ENCODE results near the gene YES1.

YES1 gene

GRCh38 chr18:676736-677135 lies 135.3 kb downstream of the YES1 start:
- peaks cover 10% of the 10 kb centered on the region; the same call in 1 of the 2 replicates for H3K36me3 ChIP-seq (replicated peaks; ENCODE audit: insufficient read depth, low read length)

GRCh38 chr18:676069-676468 lies 136.0 kb downstream of the YES1 start:
- no peaks in the 10 kb centered on the region for H3K9me3 ChIP-seq (replicated peaks; ENCODE audit: insufficient read depth, low read length)
- TF ChIP-seq EZH2 (optimal IDR thresholded peaks at IDR 0.05; ENCODE audit: low read depth, low read length) (no peak), EZH2phosphoT487 (IDR thresholded peaks at IDR 0.05; ENCODE audit: low read length) (no peak)
- TF ChIP-seq, protein P1, sequence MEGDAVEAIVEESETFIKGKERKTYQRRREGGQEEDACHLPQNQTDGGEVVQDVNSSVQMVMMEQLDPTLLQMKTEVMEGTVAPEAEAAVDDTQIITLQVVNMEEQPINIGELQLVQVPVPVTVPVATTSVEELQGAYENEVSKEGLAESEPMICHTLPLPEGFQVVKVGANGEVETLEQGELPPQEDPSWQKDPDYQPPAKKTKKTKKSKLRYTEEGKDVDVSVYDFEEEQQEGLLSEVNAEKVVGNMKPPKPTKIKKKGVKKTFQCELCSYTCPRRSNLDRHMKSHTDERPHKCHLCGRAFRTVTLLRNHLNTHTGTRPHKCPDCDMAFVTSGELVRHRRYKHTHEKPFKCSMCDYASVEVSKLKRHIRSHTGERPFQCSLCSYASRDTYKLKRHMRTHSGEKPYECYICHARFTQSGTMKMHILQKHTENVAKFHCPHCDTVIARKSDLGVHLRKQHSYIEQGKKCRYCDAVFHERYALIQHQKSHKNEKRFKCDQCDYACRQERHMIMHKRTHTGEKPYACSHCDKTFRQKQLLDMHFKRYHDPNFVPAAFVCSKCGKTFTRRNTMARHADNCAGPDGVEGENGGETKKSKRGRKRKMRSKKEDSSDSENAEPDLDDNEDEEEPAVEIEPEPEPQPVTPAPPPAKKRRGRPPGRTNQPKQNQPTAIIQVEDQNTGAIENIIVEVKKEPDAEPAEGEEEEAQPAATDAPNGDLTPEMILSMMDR (IDR thresholded peaks at IDR 0.05; ENCODE audit: low read length): no peak
- no peak overlapping the region for H3K4me3 ChIP-seq (ENCODE audit: low read length)
- H3K4me2 ChIP-seq (ENCODE audit: low read depth, low read length): no peak overlapping the region
- no peaks in the 10 kb centered on the region for H3K4me1 ChIP-seq (ENCODE audit: low read length)
- H3K27ac ChIP-seq (ENCODE audit: low read length): no peak overlapping the region
- H2AFZ ChIP-seq (ENCODE audit: low read length): no peak overlapping the region
- H3K79me2 ChIP-seq (ENCODE audit: low read length): peaks cover 3% of the 10 kb centered on the region; the same call in 1 of the 2 replicates
- H3K36me3 ChIP-seq (replicated peaks; ENCODE audit: insufficient read depth, low read length): peaks cover 15% of the 10 kb centered on the region; the same call in 1 of the 2 replicates
- DNase-seq: no peak
- no peaks in the 10 kb centered on the region for H4K20me1 ChIP-seq (ENCODE audit: insufficient read depth, low read length)
- no peaks in the 10 kb centered on the region for H3K9me2 ChIP-seq (replicated peaks; ENCODE audit: insufficient read depth, low read length)
- H3K9ac ChIP-seq (ENCODE audit: low read length): no peak overlapping the region
- no peaks in the 10 kb centered on the region for H3K27me3 ChIP-seq (replicated peaks; ENCODE audit: insufficient read depth, low read length)
- peaks cover 18% of the 10 kb centered on the region for H3F3A ChIP-seq (ENCODE audit: insufficient read depth, low read length)

More at GRCh38 chr18:676736-677135, 135.3 kb downstream of the YES1 start:
- Histone ChIP-seq H4K20me1 (ENCODE audit: insufficient read depth, low read length) (no peaks in the 10 kb centered on the region), H3K4me2 (ENCODE audit: low read depth, low read length) (no peak overlapping the region), H3K27ac (ENCODE audit: low read length) (no peak overlapping the region), H3K9ac (ENCODE audit: low read length) (no peak overlapping the region), H3K27me3 (replicated peaks; ENCODE audit: insufficient read depth, low read length) (no peaks in the 10 kb centered on the region), H3F3A (ENCODE audit: insufficient read depth, low read length) (peaks cover 18% of the 10 kb centered on the region), H3K9me2 (replicated peaks; ENCODE audit: insufficient read depth, low read length) (no peaks in the 10 kb centered on the region), H2AFZ (ENCODE audit: low read length) (no peak overlapping the region), H3K4me3 (ENCODE audit: low read length) (no peak overlapping the region), H3K79me2 (ENCODE audit: low read length) (no peaks in the 10 kb centered on the region), H3K4me1 (ENCODE audit: low read length) (no peaks in the 10 kb centered on the region), H3K9me3 (replicated peaks; ENCODE audit: insufficient read depth, low read length) (no peaks in the 10 kb centered on the region)
- no peak for TF ChIP-seq EZH2 (optimal IDR thresholded peaks at IDR 0.05; ENCODE audit: low read depth, low read length)
- DNase-seq: no peak

DNA sequence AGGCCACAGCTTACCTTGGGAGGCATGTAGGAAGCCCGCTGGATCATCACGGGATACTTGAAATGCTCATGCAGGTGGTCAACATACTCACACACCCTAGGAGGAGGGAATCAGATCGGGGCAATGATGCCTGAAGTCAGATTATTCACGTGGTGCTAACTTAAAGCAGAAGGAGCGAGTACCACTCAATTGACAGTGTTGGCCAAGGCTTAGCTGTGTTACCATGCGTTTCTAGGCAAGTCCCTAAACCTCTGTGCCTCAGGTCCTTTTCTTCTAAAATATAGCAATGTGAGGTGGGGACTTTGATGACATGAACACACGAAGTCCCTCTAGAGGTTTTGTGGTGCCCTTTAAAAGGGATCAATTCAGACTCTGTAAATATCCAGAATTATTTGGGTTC lies 136.7 kb downstream of the YES1 start:
- Histone ChIP-seq H3K79me2 (ENCODE audit: low read length) (peaks cover 10% of the 10 kb centered on the region), H2AFZ (ENCODE audit: low read length) (no peak overlapping the region), H3K27me3 (replicated peaks; ENCODE audit: insufficient read depth, low read length) (no peaks in the 10 kb centered on the region), H3F3A (ENCODE audit: insufficient read depth, low read length) (peaks cover 18% of the 10 kb centered on the region), H3K9me2 (replicated peaks; ENCODE audit: insufficient read depth, low read length) (no peaks in the 10 kb centered on the region), H3K9me3 (replicated peaks; ENCODE audit: insufficient read depth, low read length) (no peaks in the 10 kb centered on the region), H3K36me3 (replicated peaks; ENCODE audit: insufficient read depth, low read length) (peaks cover 18% of the 10 kb centered on the region; the same call in 1 of the 2 replicates), H3K27ac (ENCODE audit: low read length) (no peak overlapping the region), H3K4me2 (ENCODE audit: low read depth, low read length) (no peak overlapping the region), H4K20me1 (ENCODE audit: insufficient read depth, low read length) (no peaks in the 10 kb centered on the region), H3K9ac (ENCODE audit: low read length) (no peak overlapping the region), H3K4me1 (ENCODE audit: low read length) (no peaks in the 10 kb centered on the region), H3K4me3 (ENCODE audit: low read length) (no peak overlapping the region)
- TF ChIP-seq EZH2 (optimal IDR thresholded peaks at IDR 0.05; ENCODE audit: low read depth, low read length): no peak
- TF ChIP-seq EZH2phosphoT487 (IDR thresholded peaks at IDR 0.05; ENCODE audit: low read length): no peak
- TF ChIP-seq, protein P1 (IDR thresholded peaks at IDR 0.05; ENCODE audit: low read length): no peak
- DNase-seq: no peak

- no peak overlapping the region for H3K4me2 ChIP-seq (ENCODE audit: low read depth, low read length)
- H2AFZ ChIP-seq (ENCODE audit: low read length): no peak overlapping the region
- no peaks in the 10 kb centered on the region for H3K27me3 ChIP-seq (replicated peaks; ENCODE audit: insufficient read depth, low read length)
- H3K4me3 ChIP-seq (ENCODE audit: low read length): no peak overlapping the region
- H4K20me1 ChIP-seq (ENCODE audit: insufficient read depth, low read length): no peaks in the 10 kb centered on the region
- H3K36me3 ChIP-seq (replicated peaks; ENCODE audit: insufficient read depth, low read length): peaks cover 25% of the 10 kb centered on the region; the same call in 1 of the 2 replicates
- H3K9me3 ChIP-seq (replicated peaks; ENCODE audit: insufficient read depth, low read length): no peaks in the 10 kb centered on the region
- H3K79me2 ChIP-seq (ENCODE audit: low read length): peaks cover 21% of the 10 kb centered on the region
- H3K4me1 ChIP-seq (ENCODE audit: low read length): no peaks in the 10 kb centered on the region
- H3K27ac ChIP-seq (ENCODE audit: low read length): no peak overlapping the region
- H3K9me2 ChIP-seq (replicated peaks; ENCODE audit: insufficient read depth, low read length): no peaks in the 10 kb centered on the region
- peaks cover 18% of the 10 kb centered on the region for H3F3A ChIP-seq (ENCODE audit: insufficient read depth, low read length)
- DNase-seq: no peak
- TF ChIP-seq EZH2 (optimal IDR thresholded peaks at IDR 0.05; ENCODE audit: low read depth, low read length): no peak
- no peak for TF ChIP-seq EZH2phosphoT487 (IDR thresholded peaks at IDR 0.05; ENCODE audit: low read length)
- TF ChIP-seq, protein P1 (IDR thresholded peaks at IDR 0.05; ENCODE audit: low read length): no peak
- no peak overlapping the region for H3K9ac ChIP-seq (ENCODE audit: low read length)
Observed at GRCh38 chr18:673769-674168, 138.3 kb downstream of the YES1 start.

Measured in MM.1S (cell line).